NCI-H2029 treated with DMSO at 0.1 percent for 48 hours (cell line): Measurements from ENCODE around the gene PRXL2A.

ENCODE experiments used
- DNase-seq: peaks from one replicate; lab custom pipeline; 2025; lab: John Stamatoyannopoulos, UW

The PRXL2A gene

DNA sequence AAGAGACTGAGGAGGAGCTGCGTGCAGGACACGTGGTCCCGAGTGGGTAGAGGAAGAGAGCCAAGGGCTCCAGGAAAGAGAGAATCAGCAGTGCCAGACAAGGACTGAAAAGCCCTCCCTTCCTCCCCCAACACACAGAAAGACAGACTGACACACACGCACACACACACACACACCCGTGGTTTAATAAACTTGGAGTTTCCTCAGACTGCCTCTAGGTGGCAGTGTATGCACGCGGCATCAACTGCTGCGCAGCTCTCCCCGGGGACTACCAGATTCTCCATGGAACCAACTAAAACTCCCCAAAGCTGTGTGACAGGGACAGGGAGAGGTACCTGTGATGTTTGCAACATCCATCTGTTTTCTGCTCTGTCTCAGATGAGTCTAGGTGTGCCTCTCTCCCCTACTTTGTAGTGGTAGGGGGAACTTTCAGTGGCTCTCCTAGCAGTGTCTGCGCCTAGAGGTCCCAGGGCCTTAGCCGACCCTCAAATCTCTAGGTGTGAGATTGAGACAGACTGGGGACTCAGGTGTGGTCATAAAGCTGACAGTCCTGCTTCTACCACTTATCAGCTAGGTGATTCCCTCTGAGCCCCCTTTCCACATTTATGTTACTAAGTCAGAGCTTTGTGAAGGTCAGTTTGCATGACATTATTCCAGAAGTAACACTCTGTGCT is 36.4 kb downstream of the PRXL2A start:
- peak; percentile 17 for DNase-seq

DNA sequence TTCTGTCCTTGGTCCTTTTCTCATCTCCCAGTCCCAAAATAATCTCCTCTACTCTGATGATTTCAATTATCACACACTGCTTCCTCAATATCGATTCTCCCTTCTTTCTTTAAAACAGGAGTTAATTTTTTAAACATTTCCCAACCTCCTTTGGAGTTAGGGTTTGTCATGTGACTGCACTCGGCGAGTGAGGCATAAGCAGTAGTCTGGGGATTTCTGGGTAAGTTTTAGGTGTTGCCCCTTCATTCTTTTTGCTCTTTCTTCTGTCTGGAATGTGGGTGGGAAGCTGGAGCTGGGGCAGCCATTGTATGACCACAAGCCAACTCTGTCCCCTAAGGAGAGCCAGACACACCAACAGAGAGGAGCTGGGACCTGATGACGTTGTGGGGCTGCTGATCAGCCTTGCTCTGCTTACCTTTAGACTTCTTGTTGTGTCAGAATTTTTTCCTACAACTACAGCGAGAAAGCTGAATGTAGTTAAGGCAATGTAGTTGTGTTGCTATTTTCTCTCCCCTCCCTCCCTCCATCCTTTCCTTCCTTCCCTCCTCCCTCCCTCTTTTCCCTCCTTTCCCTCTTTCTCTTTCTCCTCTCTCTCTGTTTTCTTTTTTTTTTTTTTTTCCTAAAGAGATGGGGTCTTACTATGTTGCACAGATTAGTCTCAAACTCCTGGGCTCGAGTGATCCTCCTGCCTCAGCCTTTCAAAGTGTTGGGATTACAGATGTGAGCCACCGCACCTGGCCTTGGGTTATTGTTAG is 39.3 kb downstream of the PRXL2A start:
- DNase-seq, result no peak

DNA sequence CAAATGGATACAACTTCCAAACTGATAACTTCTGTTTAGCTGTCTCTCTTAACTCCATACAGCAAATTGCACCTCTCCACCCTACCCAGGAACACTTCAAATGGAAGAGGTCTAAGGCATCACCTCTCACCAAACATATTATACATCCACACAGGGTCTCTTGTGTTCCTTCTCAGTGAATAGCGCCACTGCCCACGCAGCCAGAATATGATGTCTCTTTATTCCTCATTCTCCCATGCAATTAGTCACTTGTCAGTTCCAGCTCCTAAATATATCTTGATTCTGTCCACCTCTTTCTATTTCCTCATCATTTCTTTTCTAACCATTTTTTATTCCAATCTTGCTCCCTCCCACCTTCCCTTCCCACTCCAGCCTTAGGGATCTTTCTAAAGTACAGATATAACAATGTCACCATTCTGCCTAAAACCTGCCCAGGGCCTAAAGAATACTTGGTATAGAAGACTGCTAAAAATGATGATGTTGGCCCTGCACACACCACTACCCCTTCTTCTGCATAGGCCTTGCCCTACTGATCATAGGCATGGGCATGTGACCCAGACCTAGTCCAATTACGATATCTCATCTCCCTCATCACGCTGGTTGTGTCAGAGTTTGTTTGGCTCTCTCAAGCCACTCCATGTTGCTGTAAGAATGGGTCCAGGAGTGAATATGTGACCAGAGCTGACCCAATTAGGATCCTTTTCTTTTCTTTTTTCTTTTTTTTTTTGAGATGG is 40.0 kb downstream of the PRXL2A start:
- DNase-seq, result no peak

DNA sequence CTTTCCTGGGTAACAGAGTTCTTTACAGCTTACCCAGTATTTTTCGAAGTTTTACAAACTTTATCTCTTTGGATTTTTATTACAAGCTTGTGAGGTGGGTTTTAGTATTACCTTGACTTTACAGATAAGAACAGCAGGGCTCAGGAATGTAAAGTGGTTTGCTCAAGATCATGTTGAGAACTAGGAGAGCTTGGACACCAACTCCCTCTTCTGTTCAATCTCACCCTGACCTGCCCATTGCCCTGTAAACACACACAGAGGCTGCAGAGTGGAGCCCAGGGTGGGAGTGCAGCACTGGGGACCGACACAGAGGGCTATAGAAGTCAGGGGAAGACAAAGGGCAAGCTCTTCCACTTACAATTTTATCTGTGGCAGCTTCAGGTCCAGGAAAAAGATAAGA is 41.2 kb downstream of the PRXL2A start:
- no peak for DNase-seq

DNA sequence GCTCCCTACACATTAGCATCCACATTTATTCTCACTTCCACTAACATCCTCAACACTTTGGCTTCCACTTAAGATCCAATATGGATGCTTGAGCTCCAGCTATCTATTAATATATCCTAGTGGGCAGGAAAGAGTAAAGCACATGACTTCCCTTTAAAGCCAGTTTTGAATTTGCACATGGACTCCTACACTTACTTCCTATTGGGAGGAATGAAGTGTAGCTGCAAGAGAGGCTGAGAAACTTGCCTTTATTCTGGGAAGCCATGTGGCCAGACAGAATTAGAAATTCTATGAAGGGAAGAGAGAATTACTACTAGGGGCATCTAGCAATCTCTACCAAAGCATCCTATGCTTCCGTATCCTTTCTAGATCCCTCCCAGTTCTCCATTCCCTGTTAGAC is 42.8 kb downstream of the PRXL2A start:
- no peak for DNase-seq

DNA sequence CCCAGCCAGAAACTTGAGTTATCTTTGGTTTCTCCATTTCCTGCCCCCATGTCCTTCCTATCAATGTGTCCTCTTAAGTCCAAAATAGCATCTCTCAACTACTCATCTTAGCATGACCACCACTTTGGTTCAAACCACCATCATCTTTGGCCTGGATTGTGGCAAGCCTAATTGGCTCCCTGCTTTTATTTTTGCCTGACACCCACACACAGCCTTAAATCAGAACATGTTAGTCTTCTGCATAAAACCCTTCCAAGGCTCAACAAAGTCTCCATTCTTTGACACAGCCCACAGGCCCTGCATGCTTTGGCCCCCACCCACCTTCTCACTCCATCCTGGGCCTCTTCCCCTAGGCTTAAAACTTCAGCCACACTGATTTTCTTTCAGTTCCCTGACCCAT is 43.7 kb downstream of the PRXL2A start:
- DNase-seq, result no peak

DNA sequence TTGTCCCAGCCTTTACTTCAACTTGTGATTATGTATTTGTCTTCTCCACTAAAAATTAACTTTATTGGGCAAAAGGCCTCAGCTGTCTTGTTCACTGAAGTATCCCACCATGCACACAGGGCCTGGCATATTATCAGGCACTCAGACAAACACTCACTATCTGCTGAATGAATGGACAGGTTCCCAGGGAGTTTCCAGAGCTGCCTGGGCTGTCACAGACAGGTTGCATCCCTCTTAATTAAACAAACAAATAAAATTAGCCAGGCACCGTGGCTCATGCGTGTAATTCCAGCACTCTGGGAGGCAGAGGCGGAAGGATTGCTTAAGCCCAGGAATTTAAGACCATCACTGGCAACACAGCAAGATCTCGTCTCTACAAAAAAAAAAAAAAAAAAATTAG is 44.3 kb downstream of the PRXL2A start:
- DNase-seq, result no peak

DNA sequence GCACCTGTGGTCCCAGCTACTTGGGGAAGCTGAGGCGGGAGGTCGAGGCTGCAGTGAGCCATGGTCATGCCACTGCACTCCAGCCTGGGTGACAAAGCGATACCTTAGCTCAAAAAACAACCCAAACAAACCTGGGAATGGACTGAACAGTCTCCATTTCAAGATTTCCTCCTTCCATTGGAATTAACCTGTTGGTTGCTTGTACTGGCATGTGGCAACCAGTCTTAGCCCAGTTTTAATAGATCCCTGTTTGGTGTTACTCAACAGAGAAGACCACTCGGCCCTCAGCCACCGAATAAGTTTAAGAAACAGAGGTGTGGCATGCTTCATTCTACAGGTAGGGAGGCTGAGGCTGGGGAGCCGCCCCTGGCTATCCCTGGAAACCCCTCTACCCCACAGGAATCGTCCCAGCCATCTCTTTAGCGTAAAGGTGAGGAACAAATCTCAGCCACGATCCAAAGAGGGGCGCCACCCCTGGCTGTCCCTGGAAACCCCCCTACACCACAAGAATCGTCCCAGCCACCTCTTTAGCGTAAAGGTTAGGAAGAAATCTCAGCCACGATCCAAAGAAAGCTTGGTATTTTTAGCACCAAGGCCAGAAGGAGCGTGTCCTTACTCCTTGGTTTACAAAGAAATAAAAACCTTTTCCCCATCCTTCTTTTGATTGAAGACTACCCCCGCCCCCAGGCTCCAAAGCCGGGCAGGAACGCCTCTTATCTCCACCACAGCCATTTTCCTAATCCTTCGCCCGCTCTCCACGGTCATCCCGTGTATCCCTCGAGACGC is 44.9 kb downstream of the PRXL2A start:
- DNase-seq, result no peak

DNA sequence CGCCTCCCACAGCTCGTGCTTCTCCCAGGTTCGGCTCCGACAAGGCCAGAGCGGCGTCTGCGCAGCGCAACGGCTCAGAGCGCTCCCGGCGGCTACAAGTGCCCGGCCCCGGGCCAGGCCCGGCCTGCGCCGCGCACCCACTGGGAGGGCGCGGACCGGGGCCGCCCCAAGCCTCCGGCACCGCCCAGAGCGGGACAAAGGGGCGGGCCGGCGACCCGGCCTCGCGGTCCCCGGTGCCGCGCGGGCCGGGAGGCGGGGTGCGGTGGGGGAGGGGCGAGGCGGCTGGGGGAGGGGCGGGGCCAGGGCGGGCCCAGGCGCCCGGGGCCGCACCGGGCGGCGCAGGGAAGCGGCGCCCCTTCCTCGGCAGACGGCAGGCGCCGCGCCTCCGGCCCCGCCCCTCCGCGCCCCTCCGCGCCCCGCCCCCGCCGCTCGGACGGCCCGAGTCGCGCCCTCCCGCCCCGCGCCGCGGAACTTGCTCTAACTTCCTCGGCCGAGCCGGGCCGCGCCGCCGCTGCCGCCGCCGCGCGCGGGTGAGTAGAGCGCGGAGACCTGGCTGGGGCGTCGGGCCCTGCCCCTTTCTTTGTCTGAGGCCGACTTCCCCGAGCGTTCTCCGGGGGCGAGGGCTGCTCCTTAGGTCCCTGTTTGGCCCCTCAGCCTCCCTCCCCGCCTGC is 45.6 kb downstream of the PRXL2A start, which contains the start of gene TSPAN14:
TSPAN14 (plus strand) TSS at position 469 of the 671 bp plus-strand sequence. CDS start 34,924 bp downstream, outside the sequence.
- DNase-seq, result no peak

DNA sequence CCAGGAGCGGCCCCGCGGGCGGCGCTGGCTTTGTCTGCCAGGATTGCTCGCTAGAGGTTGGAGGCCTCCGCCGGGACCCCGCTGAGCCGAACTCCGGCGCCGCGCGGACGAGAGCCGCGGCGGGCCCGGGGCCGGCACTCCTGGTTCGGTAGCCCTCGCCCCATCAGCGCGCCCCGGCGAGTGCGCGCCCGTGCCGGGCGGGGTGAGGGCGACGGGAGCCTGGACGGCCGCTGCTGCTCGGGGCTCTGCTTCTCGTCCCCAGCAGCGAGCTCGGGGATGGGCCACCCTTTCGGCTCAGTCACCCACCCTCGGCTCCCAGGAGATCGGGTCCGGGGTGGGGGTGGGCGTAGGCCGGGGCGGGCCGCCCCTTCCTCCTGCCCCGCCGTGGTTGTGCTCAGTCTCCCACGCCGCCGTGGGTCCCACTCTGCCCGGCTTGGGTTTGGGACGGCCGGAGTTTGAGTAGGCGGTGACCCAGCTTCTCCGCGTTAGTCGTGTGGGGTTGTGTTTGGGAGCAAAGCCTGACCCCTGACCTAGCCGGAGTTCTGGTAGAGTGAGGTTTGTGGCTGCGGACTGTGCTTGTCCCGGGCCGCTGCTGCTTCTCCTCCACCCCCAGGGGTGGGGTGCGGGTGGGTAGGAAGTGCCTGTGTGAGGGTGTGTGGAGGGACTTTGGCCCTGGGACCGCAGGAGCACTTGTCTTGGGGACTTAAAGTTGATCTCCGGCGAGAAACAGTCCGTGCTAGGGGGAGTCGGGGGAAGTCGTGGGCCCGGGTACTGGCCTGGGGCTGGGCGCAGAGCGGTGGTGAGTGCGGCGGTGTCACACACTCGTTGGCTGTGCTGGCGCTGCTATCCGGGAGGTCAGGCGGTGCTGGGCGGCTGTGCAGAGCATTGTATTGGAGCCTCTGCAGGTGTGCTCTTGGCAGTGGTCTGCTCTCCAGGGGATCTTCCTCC is 46.4 kb downstream of the PRXL2A start:
- no peak for DNase-seq

DNA sequence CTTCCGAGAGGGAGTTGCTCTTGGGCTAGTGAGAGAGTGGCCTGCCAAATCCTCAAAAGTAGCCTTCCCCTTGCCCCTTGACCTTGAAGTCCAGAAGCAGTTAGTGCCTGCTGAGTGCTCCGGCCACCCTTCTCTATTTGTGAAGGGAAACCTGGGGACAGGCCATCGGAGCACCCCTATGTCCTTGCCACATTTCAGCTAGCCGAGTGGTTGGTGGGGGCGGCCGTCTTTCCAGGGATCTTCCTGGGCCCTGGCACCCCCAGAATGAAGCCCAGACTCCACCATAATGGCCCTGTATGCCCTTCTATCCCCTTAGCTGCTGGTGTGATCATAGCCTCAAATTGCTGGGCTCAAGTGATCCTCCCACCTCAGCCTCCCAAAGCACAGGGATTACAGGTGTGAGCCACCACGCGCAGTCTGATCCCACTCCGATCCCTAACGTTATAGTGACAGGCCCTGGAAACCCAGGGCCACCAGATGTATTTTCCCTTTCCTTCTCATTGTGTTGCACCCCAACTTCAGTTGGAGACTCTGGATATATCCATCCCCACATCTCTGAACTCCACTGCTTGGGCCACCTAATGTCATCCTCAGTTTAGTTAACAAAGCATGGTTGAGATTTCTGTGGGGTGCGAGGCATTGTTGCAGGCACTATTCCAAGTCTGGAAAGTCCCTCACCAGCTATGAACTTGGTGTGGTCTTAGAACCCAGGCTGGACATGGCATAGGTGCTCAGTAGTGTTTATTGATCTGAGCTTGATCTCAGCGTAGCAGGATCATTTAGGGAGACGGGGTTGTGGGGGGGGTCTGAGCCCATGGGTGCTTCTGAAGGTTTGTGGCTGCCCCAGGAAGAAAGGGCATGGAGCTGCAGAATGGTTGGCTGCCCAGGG is 47.4 kb downstream of the PRXL2A start:
- DNase-seq, result no peak

DNA sequence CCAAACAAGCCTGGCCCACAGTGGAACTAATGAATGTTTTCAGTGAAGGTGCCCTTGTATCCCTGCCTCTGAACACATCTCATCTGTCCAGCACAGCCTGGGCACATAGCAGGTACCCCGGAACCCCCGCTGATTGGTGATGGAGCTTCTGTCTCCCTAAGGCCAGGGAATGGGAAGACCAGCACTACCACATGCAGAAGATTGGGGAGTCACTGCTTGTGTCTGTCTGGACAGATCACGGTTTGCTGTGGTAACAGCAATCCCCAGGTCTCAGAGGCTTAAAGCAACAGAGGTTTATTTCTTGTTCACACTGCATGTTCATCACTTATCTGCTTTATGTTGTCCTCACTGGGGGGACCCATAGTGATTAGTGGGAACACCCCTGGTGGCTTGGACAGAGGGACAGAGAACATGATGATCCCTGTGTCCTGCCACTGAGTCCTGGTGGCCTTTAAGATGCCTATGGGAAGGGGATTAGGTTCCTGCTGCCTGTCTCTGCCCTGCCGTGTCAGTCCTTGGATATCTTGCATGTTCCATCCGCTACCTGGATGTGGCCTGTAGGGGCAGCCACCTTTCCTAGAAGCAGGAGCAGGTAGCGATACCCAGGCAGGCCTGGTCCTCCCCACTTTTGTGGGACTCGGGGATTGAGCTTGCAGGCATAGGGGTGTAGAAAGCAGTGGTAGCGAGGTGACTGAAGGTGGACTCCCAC is 49.4 kb downstream of the PRXL2A start:
- DNase-seq, result no peak

DNA sequence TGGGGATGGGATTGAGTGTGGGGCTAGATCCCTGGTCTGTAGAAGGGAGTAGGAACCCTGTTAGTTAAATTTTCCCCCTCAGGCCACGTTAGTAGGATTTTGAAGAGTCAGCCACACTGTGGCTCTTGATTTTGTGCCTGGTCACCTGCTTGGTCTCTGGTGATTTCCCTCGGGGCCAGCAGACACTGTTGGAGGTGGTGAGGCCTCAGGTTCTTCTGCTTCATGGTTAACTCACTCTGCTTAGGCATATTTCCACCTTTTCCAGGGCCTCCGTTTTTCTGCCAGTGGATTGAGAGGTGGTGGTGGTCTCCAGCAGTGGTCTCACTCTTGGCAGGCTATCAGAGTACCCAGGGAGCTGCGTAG is 49.9 kb downstream of the PRXL2A start:
- no peak for DNase-seq

DNA sequence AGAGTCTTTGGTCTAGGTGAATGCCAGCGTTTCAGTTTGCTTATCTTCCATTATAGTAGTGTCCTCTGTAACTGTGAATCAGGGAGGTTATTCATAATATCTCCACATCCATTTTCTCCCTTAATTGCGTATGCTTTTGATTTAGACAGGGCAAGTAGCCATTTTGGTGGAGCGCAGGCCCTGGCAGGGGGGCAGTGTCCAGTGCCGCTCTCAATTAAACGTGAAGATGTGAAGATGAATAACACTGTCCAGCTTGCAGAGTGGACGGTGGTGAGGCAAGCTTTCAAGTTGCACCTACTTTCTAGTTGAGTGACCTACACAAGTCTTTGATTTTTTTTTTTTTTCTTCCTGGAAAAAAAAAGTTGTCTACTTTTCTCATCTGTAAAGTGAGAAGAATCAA is 50.3 kb downstream of the PRXL2A start:
- DNase-seq, result no peak

DNA sequence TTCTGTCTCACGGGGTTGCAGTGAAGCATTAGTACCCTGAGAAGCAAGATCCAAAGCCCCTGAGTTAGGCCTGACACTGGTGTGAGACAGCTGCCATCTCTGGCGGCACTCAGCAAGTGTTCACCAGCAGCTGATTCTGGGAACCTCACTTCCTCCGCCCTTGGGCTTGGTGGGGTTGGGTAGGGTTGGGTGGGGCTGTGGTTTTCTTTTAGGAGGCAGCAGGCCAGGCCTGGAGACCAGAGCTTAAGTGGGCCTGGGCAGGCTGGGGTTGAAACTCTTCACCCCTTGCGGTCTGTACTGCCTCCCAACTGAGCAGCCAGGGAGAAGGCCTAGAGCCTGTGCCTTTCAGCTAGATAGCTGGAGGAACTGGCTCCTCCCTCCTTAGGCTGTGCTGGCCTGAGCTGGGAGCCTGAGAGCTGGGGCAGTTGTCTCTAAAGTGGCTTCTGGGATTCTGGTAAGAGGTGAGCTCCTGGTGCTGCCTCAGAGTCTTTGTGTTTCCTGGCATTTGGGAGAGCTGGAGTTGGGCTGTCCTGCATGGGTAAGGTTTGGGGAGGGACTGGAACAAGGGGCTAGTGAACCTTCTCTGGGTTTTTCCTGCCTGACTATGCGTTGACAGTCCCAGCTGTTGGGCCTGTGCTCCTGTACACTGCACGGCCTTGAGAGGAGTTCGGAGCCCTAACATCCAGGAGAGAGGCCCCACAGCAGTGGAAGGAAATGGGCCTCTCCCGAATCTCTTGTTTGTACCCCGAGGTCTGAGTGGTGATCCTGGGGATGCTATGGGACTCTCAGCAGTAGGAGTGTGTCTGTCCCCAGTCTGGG is 50.9 kb downstream of the PRXL2A start:
- no peak for DNase-seq

DNA sequence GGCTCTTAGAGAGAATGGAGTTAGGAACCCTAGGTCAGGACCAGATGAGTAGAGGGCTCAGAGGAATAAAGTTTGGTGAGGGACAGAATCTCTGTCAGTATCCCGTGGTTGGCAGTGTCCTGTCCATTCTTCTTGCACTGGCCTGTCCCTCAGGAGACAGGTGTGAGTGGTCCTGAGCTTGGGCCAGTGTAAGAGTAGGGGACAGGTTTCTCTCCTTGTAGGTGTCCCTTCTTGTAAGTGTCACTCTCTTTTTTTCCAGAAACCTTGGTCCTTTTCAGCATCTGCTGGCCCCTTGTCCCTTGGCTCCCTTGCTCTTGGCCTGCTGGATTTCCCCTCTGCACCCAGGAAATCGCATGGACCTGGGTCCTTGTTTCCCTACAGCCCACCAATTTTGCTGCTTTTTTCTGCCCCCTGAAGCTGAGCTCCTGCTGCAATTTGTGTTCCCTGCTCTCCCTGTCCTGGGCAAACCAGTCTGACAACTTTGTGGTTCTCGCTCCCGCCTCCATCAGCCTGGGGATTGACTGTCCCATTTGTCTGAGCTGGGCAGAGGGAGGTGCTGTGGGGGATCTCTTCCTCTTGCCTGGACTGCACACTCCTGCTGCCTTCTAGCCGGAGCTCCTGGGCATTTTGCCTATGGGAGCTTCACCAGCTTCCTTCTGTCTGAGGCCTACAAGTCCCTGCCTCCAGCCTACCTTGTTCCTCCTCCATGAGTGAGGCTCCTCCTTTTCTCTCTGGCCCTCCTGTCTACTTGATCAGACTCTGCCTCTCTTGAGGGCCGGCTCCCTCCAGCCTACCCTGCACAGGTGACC is 52.3 kb downstream of the PRXL2A start:
- peak; percentile 75 for DNase-seq
